Ishikawa (cell line): Measurements from ENCODE around the gene ZBTB47.
A peak's percentile ranks its signal among the peaks of the same experiment; 100 is the strongest.

ENCODE experiments used
- CEBPB ChIP-seq: IDR thresholded peaks from 2 replicates; pipeline ENCODE4 v1.6.1; 2012
- CREB1 ChIP-seq: IDR thresholded peaks from 2 replicates; pipeline ENCODE4 v1.6.1; 2012; ENCODE audit warnings: low read depth
- EGR1 ChIP-seq: IDR thresholded peaks from 2 replicates; pipeline ENCODE4 v1.6.1; 2012
- EP300 ChIP-seq: IDR thresholded peaks from 2 replicates; pipeline ENCODE4 v1.6.1; 2012; ENCODE audit warnings: borderline replicate concordance
- FOXM1 ChIP-seq: IDR thresholded peaks from 2 replicates; pipeline ENCODE4 v1.6.1; 2012; ENCODE audit warnings: low read depth, borderline replicate concordance
- MAX ChIP-seq: IDR thresholded peaks from 2 replicates; pipeline ENCODE4 v1.6.1; 2012
- NFIC ChIP-seq: IDR thresholded peaks from 2 replicates; pipeline ENCODE4 v1.6.1; 2012
- RAD21 ChIP-seq: IDR thresholded peaks from 2 replicates; pipeline ENCODE4 v1.6.1; 2012; ENCODE audit warnings: low read depth
- TAF1 ChIP-seq: IDR thresholded peaks from 2 replicates; pipeline ENCODE4 v1.6.1; 2012; ENCODE audit warnings: low read depth, mild to moderate bottlenecking
- TCF12 ChIP-seq: IDR thresholded peaks from 2 replicates; pipeline ENCODE4 v1.6.1; 2012; ENCODE audit warnings: low read depth
- TEAD4 ChIP-seq: IDR thresholded peaks from 2 replicates; pipeline ENCODE4 v1.6.1; 2012
- YY1 ChIP-seq: IDR thresholded peaks from 2 replicates; pipeline ENCODE4 v1.6.1; 2012; ENCODE audit warnings: low read depth
- ZBTB7A ChIP-seq: IDR thresholded peaks from 2 replicates; pipeline ENCODE4 v1.6.1; 2012; ENCODE audit warnings: low read depth
- TF ChIP-seq, protein P1 (sequence below): IDR thresholded peaks from 2 replicates; pipeline ENCODE4 v1.6.1; 2012; ENCODE audit warnings: low read depth, mild to moderate bottlenecking
- TF ChIP-seq, protein P2 (sequence below): IDR thresholded peaks from 2 replicates; pipeline ENCODE4 v1.6.1; 2012

ZBTB47 gene

DNA sequence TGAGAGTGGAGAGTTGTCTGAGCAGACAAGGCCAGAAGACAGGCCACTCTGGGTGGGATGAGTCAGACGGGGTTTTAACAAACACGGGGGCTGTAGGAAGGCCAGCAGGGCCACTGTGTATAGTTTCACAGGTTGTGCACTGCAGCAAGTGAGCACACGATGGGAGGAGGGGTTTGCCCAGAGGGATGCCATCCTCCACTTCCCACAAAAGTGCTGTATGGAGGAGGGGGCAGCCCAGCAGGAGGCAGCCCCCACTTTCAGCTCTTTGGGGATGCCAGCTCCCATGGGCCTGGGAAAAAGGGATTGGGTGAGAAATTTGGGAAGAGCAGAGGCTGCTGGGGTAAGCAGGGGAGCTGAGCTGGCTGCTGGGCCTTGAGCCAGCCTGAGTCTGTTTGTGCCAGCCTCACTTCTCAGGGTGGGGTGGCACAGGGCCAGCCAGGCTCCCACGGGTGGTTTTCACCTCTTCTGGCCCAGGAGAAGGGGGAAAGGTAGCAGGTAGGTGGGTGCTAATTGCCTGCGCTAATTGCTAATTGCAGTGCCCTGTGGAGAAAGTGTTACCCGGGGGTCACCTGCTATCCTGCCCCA is 6.7 kb downstream of the ZBTB47 start:
- TF ChIP-seq TCF12 (no peak), RAD21 (no peak), MAX (no peak), TAF1 (no peak)

DNA sequence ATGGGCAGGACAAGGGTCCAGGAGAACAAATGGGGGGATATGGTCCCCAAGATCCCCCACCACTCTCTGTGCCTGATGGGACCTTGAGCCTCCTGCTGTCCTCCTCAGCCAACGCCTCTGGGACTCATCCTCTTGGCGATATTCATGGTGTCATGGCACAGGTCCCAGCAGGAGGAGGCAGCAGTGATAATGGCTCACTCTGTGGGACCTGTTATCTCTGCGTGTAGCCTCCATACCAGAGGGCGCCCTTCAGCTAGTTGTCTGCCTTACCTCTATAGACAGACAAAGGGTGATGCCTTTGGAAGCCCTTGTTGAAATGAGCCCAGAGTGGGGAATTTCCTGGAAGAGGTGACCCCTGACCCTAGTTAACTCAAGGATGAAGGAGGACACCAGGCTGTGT is 7.4 kb downstream of the ZBTB47 start:
- TF ChIP-seq EGR1 (no peak), RAD21 (peak; percentile 16; the same call in 1 of the 2 replicates)

GRCh38 chr3:42661593-42662022 is 8.1 kb downstream of the ZBTB47 start:
- TF ChIP-seq FOXM1 (no peak), TEAD4 (no peak), MAX (no peak), EP300 (no peak), RAD21 (no peak), NFIC (no peak)
- TF ChIP-seq, protein P1, sequence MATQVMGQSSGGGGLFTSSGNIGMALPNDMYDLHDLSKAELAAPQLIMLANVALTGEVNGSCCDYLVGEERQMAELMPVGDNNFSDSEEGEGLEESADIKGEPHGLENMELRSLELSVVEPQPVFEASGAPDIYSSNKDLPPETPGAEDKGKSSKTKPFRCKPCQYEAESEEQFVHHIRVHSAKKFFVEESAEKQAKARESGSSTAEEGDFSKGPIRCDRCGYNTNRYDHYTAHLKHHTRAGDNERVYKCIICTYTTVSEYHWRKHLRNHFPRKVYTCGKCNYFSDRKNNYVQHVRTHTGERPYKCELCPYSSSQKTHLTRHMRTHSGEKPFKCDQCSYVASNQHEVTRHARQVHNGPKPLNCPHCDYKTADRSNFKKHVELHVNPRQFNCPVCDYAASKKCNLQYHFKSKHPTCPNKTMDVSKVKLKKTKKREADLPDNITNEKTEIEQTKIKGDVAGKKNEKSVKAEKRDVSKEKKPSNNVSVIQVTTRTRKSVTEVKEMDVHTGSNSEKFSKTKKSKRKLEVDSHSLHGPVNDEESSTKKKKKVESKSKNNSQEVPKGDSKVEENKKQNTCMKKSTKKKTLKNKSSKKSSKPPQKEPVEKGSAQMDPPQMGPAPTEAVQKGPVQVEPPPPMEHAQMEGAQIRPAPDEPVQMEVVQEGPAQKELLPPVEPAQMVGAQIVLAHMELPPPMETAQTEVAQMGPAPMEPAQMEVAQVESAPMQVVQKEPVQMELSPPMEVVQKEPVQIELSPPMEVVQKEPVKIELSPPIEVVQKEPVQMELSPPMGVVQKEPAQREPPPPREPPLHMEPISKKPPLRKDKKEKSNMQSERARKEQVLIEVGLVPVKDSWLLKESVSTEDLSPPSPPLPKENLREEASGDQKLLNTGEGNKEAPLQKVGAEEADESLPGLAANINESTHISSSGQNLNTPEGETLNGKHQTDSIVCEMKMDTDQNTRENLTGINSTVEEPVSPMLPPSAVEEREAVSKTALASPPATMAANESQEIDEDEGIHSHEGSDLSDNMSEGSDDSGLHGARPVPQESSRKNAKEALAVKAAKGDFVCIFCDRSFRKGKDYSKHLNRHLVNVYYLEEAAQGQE = no peak

DNA sequence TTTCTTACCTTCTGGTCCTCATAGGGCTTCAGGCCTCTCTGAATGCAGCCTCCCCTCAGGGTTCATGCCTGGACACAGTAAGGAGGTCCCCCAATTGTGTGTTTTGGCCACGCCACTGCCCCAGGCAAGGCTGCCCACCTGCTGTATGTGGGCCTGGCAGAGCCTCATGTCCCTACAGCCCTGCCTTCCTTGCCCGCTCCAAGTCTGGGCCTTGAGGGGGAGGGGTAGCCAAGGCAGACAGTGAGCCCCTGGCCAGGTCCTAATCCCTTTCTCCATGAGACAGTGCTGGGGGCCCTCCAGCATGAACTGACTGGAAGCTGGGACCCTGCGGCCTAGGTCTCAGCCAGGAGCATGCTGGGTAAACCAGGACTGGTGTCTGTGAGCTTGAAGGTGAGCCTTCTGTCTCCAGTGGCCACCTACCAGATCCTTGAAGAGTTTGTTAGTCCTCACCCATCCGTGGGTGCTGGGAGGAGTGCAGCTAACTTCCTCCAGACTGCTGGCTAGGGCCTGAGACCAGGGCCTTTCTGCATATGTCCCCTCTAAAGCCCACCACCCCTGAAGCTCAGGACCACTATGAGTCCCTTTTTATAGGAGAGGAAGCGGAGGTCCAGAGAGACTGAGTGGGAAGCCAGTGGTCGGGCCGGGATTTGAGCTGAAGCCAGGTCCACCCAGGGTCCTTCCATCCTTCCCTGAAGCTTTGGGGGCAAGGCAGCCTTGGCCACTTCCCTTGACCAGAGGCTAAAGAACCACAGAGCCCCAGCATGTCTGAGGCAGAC is 8.7 kb downstream of the ZBTB47 start:
- no peak for TF ChIP-seq TCF12
- TF ChIP-seq TEAD4 = no peak
- no peak for TF ChIP-seq RAD21
- no peak for TF ChIP-seq CREB1
- no peak for TF ChIP-seq MAX
- no peak for TF ChIP-seq CEBPB
- no peak for TF ChIP-seq FOXM1
- TF ChIP-seq EGR1 = no peak
- TF ChIP-seq YY1 = no peak
- TF ChIP-seq, protein P2, sequence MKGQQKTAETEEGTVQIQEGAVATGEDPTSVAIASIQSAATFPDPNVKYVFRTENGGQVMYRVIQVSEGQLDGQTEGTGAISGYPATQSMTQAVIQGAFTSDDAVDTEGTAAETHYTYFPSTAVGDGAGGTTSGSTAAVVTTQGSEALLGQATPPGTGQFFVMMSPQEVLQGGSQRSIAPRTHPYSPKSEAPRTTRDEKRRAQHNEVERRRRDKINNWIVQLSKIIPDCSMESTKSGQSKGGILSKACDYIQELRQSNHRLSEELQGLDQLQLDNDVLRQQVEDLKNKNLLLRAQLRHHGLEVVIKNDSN = no peak
- TF ChIP-seq EP300 = no peak
- TF ChIP-seq, protein P1 = no peak
- TF ChIP-seq NFIC = no peak
- TF ChIP-seq ZBTB7A = no peak
- TF ChIP-seq TAF1 = no peak

DNA sequence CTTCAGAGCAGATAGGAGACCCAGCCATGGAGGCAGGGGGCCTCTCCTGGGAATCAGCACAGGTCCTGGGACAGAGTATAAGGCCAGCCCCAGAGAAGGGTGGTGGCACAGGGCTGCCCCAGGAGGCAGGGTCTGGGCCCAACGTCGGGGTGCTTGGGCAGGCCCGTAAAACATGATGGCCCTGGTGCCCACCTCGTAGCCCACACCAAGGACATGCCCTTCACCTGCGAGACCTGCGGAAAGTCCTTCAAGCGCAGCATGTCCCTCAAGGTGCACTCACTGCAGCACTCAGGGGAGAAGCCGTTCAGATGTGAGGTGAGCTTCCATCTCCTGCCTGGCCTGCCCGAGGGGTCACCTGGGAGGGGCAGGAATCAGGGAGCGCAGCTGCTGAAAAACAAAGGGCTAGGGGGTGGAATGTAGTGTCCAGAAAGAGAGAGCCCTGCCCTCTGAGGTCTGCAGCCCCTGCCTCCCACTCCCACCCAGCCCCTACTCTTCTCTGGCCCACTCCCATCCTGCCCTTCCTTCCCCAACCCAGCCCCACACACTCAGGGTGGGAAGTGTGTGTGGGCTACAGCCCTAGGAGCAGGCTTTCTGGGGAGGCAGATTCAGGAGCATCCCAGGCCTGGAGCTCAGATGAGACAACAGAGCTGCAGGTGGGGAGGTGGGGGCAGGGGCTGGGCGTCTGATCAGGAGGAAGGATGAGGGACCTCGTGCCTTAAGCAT is 9.5 kb downstream of the ZBTB47 start:
- TF ChIP-seq ZBTB7A = no peak
- TF ChIP-seq NFIC = no peak
- no peak for TF ChIP-seq EGR1
- TF ChIP-seq CREB1 = no peak
- TF ChIP-seq CEBPB = no peak
- TF ChIP-seq RAD21 = no peak
- TF ChIP-seq YY1 = no peak
- no peak for TF ChIP-seq TEAD4
